ENCODE results near the gene ERC2.

GRCh38 chr3:55621648-55622047 is 846.6 kb downstream of the ERC2 start:
- TF ChIP-seq, protein P1, sequence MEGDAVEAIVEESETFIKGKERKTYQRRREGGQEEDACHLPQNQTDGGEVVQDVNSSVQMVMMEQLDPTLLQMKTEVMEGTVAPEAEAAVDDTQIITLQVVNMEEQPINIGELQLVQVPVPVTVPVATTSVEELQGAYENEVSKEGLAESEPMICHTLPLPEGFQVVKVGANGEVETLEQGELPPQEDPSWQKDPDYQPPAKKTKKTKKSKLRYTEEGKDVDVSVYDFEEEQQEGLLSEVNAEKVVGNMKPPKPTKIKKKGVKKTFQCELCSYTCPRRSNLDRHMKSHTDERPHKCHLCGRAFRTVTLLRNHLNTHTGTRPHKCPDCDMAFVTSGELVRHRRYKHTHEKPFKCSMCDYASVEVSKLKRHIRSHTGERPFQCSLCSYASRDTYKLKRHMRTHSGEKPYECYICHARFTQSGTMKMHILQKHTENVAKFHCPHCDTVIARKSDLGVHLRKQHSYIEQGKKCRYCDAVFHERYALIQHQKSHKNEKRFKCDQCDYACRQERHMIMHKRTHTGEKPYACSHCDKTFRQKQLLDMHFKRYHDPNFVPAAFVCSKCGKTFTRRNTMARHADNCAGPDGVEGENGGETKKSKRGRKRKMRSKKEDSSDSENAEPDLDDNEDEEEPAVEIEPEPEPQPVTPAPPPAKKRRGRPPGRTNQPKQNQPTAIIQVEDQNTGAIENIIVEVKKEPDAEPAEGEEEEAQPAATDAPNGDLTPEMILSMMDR (IDR thresholded peaks at IDR 0.05) = no peak
- TF ChIP-seq EP300 (IDR thresholded peaks at IDR 0.05) = no peak
- TF ChIP-seq POLR2AphosphoS5 (IDR thresholded peaks at IDR 0.05) = no peak
